ENCODE data around the gene NLGN1. TPM values are rescaled to one million over a fixed set of nuclear protein-coding genes. Genes with fewer than 3 reads are reported as not detected.

Gene NLGN1
- total RNA-seq, 1 experiment from 2014 or later: 5.2 TPM

DNA sequence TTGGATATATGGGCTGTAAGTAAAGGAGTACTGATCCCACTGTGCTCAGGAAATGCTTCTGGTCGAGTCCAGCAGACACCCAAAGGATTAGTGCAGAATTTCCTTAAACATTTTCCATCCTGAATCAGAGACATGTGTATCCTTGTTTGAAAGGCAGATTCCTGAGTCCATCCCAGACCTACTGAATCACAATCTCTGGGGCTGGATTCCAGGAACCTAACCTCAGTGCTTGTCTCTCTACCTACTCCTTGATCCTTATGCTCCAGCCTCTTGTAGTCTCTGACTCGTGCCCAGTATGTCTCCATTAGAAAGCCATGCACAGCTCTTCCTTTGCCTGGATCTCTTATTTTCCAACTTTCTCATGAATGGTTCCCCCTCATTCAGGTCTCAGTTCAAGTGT, 585.8 kb downstream of the NLGN1 start:
- H2BK12ac ChIP-seq (ENCODE audit: insufficient read length, low read depth, low read length): no peak overlapping the region
- no peak overlapping the region for H3K56ac ChIP-seq (ENCODE audit: insufficient read length, low read depth, low read length)
- H3K4me2 ChIP-seq (ENCODE audit: insufficient read depth, insufficient read length, low read length): no peak overlapping the region
- H3K18ac ChIP-seq (ENCODE audit: insufficient read length, low read depth, low read length): no peak overlapping the region
- no peaks in the 10 kb centered on the region for H3K4me1 ChIP-seq (ENCODE audit: insufficient read depth, low read length)
- H3K36me3 Mint-ChIP-seq (ENCODE audit: insufficient read depth in 1 of 3, low read depth in 3 of 3): peaks cover 0 to 3% (median 0%) of the 10 kb centered on the region in 3 experiments; a peak in 1 of 7 replicates
- H3K9me3 ChIP-seq (ENCODE audit: control insufficient read depth, low read depth, low read length): no peaks in the 10 kb centered on the region
- H3K27ac ChIP-seq (ENCODE audit: insufficient read length, low read depth, low read length): no peak overlapping the region
- no peak overlapping the region for H2BK5ac ChIP-seq (ENCODE audit: insufficient read length, low read length)
- H4K5ac ChIP-seq (ENCODE audit: insufficient read length, low read depth, low read length): no peak overlapping the region
- no peak overlapping the region for H3K14ac ChIP-seq (ENCODE audit: insufficient read depth, low read length)
- H3K79me1 ChIP-seq (ENCODE audit: insufficient read depth, low read depth, low read length, poor library complexity, severe bottlenecking): no peaks in the 10 kb centered on the region
- H4K20me1 ChIP-seq (ENCODE audit: control insufficient read depth, insufficient read depth, insufficient read length): no peaks in the 10 kb centered on the region
- no peaks in the 10 kb centered on the region; a peak in 1 of 4 replicates for H3K4me1 Mint-ChIP-seq
- no peak overlapping the region for H3T11ph ChIP-seq (ENCODE audit: low read length)
- no peak overlapping the region for H4K8ac ChIP-seq (replicated peaks; ENCODE audit: insufficient read length, low read depth, low read length)
- H2AK5ac ChIP-seq (ENCODE audit: insufficient read length, low read length): no peak overlapping the region
- TF ChIP-seq, protein P1, sequence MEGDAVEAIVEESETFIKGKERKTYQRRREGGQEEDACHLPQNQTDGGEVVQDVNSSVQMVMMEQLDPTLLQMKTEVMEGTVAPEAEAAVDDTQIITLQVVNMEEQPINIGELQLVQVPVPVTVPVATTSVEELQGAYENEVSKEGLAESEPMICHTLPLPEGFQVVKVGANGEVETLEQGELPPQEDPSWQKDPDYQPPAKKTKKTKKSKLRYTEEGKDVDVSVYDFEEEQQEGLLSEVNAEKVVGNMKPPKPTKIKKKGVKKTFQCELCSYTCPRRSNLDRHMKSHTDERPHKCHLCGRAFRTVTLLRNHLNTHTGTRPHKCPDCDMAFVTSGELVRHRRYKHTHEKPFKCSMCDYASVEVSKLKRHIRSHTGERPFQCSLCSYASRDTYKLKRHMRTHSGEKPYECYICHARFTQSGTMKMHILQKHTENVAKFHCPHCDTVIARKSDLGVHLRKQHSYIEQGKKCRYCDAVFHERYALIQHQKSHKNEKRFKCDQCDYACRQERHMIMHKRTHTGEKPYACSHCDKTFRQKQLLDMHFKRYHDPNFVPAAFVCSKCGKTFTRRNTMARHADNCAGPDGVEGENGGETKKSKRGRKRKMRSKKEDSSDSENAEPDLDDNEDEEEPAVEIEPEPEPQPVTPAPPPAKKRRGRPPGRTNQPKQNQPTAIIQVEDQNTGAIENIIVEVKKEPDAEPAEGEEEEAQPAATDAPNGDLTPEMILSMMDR (conservative IDR thresholded peaks at IDR 0.05): no peak
- WGBS (ENCODE audit: extremely low coverage, insufficient read length, low lambda C conversion rate): no CpG with 5 or more reads among the region's 2 CpGs
- no peak for DNase-seq
- no peak overlapping the region for H3K23ac ChIP-seq (ENCODE audit: insufficient read length, low read depth, low read length)
- no peak overlapping the region for H4K91ac ChIP-seq (ENCODE audit: insufficient read length, low read depth, low read length)
- H3K4ac ChIP-seq (ENCODE audit: low read depth, low read length): no peak overlapping the region
- no peak overlapping the region for H3K9ac ChIP-seq (ENCODE audit: extremely low read depth, insufficient read length, low read length)
- H3K4me3 Mint-ChIP-seq: no peak overlapping the region
- no peak overlapping the region for H2BK20ac ChIP-seq (ENCODE audit: low read depth, low read length, poor library complexity, severe bottlenecking)
- no peak overlapping the region for H2BK120ac ChIP-seq (ENCODE audit: low read depth, low read length, poor library complexity, severe bottlenecking)
- no peaks in the 10 kb centered on the region for H3K27me3 ChIP-seq (ENCODE audit: insufficient read depth, low read length)
- H2AFZ ChIP-seq (ENCODE audit: low read length): no peak overlapping the region
- peak overlapping the region in 2 of 3 experiments; percentile 24 to 60; a peak in 2 of 7 replicates for H3K27ac Mint-ChIP-seq
- H3K79me2 ChIP-seq (ENCODE audit: insufficient read depth, low read length): no peaks in the 10 kb centered on the region
- H2BK15ac ChIP-seq (ENCODE audit: low read depth, low read length): no peak overlapping the region
- H3K9me3 Mint-ChIP-seq: no peaks in the 10 kb centered on the region
- H3K27me3 Mint-ChIP-seq (ENCODE audit: low read depth): no peaks in the 10 kb centered on the region
- H3K23me2 ChIP-seq (ENCODE audit: insufficient read length, low read depth, low read length, poor library complexity, severe bottlenecking): no peaks in the 10 kb centered on the region

Measured in H9 (cell line).